HG03175 (cell line): ENCODE measurements around the gene PRKD1.
"Not testable (repeated sequence)": the region's sequence is repeated elsewhere in the genome, so short reads cannot be mapped to it uniquely, and the experiment has no call there.

Experiments
- ATAC-seq: cut with Tn5 transposase; IDR thresholded peaks from one replicate; pipeline ENCODE4 v1.9.1; 2021; ENCODE audit warnings: mild to moderate bottlenecking, moderate library complexity; ENCODE audit not compliant: unreplicated experiment

Gene PRKD1

GRCh38 chr14:29749327-29749726 lies 178.3 kb downstream of the PRKD1 start:
- no peak for ATAC-seq

GRCh38 chr14:29745863-29746262 lies 181.8 kb downstream of the PRKD1 start:
- ATAC-seq = no peak

GRCh38 chr14:29743531-29743930 lies 184.1 kb downstream of the PRKD1 start:
- ATAC-seq = no peak

- no peak for ATAC-seq
Measured at GRCh38 chr14:29741909-29742401, 185.7 kb downstream of the PRKD1 start.

GRCh38 chr14:29740491-29740890 lies 187.2 kb downstream of the PRKD1 start:
- ATAC-seq = no peak

GRCh38 chr14:29738950-29739349 lies 188.7 kb downstream of the PRKD1 start:
- no peak for ATAC-seq

- no peak for ATAC-seq
Measured at GRCh38 chr14:29738056-29738455, 189.6 kb downstream of the PRKD1 start.

GRCh38 chr14:29735459-29735858 lies 192.2 kb downstream of the PRKD1 start:
- ATAC-seq = no peak

- ATAC-seq = no peak
Measured at GRCh38 chr14:29734732-29735131, 192.9 kb downstream of the PRKD1 start.

- ATAC-seq = not testable (repeated sequence)
Measured at GRCh38 chr14:29726560-29727331, 200.9 kb downstream of the PRKD1 start.

GRCh38 chr14:29724991-29725390 lies 202.7 kb downstream of the PRKD1 start:
- no peak for ATAC-seq

- ATAC-seq = no peak
Measured at GRCh38 chr14:29722831-29723230, 204.8 kb downstream of the PRKD1 start.

- ATAC-seq = no peak
Measured at GRCh38 chr14:29721586-29721985, 206.1 kb downstream of the PRKD1 start.

GRCh38 chr14:29717901-29718300 lies 209.7 kb downstream of the PRKD1 start:
- no peak for ATAC-seq

GRCh38 chr14:29716150-29716549 lies 211.5 kb downstream of the PRKD1 start:
- ATAC-seq = no peak

- ATAC-seq = no peak
Measured at GRCh38 chr14:29712601-29713000, 215.0 kb downstream of the PRKD1 start.

- ATAC-seq = no peak
Measured at GRCh38 chr14:29710015-29710414, 217.6 kb downstream of the PRKD1 start.

GRCh38 chr14:29709490-29709889 lies 218.2 kb downstream of the PRKD1 start:
- no peak for ATAC-seq

- no peak for ATAC-seq
Measured at GRCh38 chr14:29706700-29707099, 220.9 kb downstream of the PRKD1 start.

- ATAC-seq = no peak
Measured at GRCh38 chr14:29705801-29706200, 221.8 kb downstream of the PRKD1 start.

- ATAC-seq = not testable (repeated sequence)
Measured at GRCh38 chr14:29689597-29689996, 238.1 kb downstream of the PRKD1 start.

- ATAC-seq = no peak
Measured at GRCh38 chr14:29687866-29688265, 239.8 kb downstream of the PRKD1 start.
